ENCODE results near the gene RNF207.

RNF207 gene, protein sequence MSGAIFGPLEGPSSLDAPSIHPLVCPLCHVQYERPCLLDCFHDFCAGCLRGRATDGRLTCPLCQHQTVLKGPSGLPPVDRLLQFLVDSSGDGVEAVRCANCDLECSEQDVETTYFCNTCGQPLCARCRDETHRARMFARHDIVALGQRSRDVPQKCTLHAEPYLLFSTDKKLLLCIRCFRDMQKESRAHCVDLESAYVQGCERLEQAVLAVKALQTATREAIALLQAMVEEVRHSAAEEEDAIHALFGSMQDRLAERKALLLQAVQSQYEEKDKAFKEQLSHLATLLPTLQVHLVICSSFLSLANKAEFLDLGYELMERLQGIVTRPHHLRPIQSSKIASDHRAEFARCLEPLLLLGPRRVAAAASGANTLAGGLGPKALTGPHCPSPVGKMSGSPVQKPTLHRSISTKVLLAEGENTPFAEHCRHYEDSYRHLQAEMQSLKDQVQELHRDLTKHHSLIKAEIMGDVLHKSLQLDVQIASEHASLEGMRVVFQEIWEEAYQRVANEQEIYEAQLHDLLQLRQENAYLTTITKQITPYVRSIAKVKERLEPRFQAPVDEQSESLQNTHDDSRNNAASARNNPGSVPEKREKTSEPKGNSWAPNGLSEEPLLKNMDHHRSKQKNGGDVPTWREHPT

DNA sequence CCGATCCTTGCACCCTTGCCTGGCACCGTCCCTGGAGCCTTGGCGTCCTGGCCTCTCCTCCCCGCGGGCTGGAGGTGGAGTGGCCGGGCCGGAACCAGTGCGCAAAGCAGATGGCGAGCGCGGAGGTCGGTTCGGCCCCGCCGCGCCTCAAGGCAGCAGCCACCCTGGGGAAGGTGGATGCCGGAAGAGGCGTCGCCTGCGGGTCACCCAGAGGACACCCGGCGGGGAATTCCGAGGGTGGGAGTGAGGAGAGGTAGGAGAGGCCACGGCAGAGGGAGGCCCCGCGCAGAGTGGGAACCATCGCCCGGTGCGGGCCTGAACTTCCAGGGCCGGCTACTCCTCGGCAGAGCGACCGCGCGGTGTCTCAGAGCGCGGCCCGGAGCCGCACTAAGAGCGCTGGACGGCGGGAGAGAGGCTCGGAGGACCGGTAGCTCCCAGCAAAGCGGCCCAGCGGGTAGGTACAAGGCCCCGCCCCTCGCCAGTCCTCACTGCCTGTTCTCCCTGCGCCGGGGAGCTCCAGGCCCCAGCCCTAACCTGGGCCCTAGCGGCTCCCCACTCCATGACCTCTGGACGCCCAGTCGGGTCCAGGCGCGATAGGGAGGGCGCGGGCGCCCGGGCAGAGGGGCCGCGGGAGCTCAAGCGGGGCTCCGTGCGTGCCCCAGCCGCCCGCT, at the start of gene RNF207:
Gene RNF207 (plus strand): TSS at position 271 of the 671 bp plus-strand sequence. CDS start 417 bp downstream, outside the sequence.
- no peaks in the 10 kb centered on the region for H3K36me3 ChIP-seq (ENCODE audit: insufficient read depth, low read length)
- no peak within 1 kb of the TSS for H3K4me3 ChIP-seq
- no peak within 1 kb of the TSS for H3K9ac ChIP-seq (ENCODE audit: insufficient read length)
- no peak within 1 kb of the TSS for H3K27ac ChIP-seq
- no peaks in the 10 kb centered on the region for H3K9me3 ChIP-seq (ENCODE audit: low read depth, low read length)
- no peak for DNase-seq (ENCODE audit: low read depth, low spot score)
- TF ChIP-seq FOXP2 (optimal IDR thresholded peaks at IDR 0.05; ENCODE audit: control extremely low read depth, extremely low read length, insufficient read depth): no peak
- no peak for TF ChIP-seq POLR2AphosphoS5 (IDR thresholded peaks at IDR 0.05; ENCODE audit: borderline replicate concordance, low read depth, low read length)
- TF ChIP-seq EZH2 (IDR thresholded peaks at IDR 0.05): no peak

DNA sequence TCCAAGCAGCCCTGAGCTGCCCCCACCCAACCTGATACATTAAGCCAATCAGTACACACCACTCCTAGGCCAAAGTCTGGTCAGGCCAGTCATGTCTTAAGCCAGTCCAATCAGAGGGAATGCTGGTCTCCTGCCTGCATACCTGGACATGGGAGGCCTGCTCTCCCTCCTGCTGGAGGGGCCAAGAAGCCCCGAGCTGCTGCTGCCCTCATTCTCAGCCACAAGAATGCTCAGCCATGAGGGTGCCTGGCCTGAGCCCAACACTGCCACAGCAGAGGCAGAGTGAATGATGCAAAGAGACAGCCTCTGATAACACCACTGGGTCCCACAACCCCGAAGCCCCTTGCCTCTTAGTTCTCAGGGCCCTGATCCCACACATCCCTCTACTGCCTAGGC, 48.8 kb upstream of the RNF207 start:
- Histone ChIP-seq H3K4me3 (no peak overlapping the region), H3K36me3 (ENCODE audit: insufficient read depth, low read length) (no peaks in the 10 kb centered on the region), H3K27ac (no peak overlapping the region), H3K9ac (ENCODE audit: insufficient read length) (no peak overlapping the region), H3K9me3 (ENCODE audit: low read depth, low read length) (no peaks in the 10 kb centered on the region)
- TF ChIP-seq EZH2 (IDR thresholded peaks at IDR 0.05) (no peak), POLR2AphosphoS5 (IDR thresholded peaks at IDR 0.05; ENCODE audit: borderline replicate concordance, low read depth, low read length) (no peak)
- no peak for DNase-seq (ENCODE audit: low read depth, low spot score)

DNA sequence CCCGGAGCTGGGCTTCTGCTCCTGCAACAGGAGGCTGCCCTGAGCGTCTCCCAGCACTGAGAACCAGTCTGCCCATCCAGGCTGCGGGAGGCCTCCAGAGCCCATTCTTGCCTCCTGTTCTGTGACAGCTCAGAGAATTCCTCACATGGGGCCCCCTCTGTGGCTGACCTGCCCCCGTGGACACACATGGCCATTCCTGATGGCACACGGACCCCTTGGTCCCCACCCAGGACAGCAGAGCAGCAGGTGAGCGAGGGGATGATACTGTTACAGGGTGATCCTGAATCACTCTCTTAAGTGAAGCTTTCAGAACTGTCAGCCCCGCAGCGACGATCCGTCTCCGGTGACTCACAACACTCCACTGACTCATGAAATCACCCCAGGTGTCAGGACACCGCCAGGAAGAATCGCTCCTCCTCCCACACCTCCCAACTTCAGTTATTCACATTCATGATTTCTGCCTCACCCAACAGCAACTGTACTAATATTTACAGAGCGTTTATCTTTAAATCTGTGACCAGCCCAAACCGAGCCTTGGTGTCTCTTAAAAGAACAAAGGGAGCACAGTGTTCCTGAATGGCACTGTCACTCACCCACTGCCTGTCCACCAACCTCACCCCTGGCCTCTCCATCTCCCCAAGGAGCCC, 48.3 kb upstream of the RNF207 start:
- no peak for TF ChIP-seq POLR2AphosphoS5 (IDR thresholded peaks at IDR 0.05; ENCODE audit: borderline replicate concordance, low read depth, low read length)
- Histone ChIP-seq H3K27ac (no peak overlapping the region), H3K4me3 (no peak overlapping the region), H3K36me3 (ENCODE audit: insufficient read depth, low read length) (no peaks in the 10 kb centered on the region), H3K9me3 (ENCODE audit: low read depth, low read length) (no peaks in the 10 kb centered on the region), H3K9ac (ENCODE audit: insufficient read length) (no peak overlapping the region)
- no peak for DNase-seq (ENCODE audit: low read depth, low spot score)

DNA sequence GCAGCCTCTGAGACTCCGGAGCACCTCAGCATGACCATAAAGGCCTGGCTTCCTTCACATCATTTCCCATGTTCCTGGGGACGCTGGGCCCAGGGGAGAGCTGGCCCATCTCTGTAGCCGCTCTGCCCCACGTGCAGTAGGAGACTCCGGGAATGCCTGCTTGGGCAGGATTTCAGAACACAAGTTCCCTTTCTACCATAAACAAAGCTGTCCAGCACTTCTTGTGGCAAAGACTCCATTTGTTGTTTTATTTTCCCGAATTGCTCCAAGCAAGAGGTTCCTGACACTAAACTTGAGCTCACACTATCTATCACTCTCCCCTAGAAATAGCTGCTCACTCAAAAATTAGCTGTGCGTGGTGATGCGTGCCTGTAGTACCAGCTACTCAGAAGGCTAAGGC, 47.7 kb upstream of the RNF207 start:
- H3K4me3 ChIP-seq: no peak overlapping the region
- DNase-seq (ENCODE audit: low read depth, low spot score): no peak
- no peaks in the 10 kb centered on the region for H3K9me3 ChIP-seq (ENCODE audit: low read depth, low read length)
- H3K36me3 ChIP-seq (ENCODE audit: insufficient read depth, low read length): no peaks in the 10 kb centered on the region
- H3K27ac ChIP-seq: no peak overlapping the region
- TF ChIP-seq FOXP2 (optimal IDR thresholded peaks at IDR 0.05; ENCODE audit: control extremely low read depth, extremely low read length, insufficient read depth): no peak
- no peak for TF ChIP-seq POLR2AphosphoS5 (IDR thresholded peaks at IDR 0.05; ENCODE audit: borderline replicate concordance, low read depth, low read length)
- no peak overlapping the region for H3K9ac ChIP-seq (ENCODE audit: insufficient read length)

DNA sequence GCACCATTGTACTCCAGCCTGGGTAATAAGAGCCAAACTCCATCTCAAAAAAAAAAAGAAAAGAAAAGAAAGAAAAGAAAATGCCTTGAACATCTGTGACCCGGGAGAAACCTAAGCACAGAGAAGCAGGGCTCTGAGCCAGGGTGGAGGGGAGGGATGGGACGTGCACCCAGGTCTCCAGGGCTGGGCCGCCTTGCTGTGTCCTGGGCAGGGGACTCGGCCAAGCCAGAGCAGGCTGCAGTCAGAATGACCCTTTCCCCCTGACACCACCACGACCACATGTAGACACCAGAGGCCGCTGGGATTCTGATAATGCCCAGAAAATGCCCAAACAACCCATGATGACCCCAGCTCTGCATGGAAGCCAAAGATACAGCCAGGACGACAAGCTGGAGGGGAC, 43.6 kb upstream of the RNF207 start:
- Histone ChIP-seq H3K36me3 (ENCODE audit: insufficient read depth, low read length) (no peaks in the 10 kb centered on the region), H3K4me3 (no peak overlapping the region), H3K9me3 (ENCODE audit: low read depth, low read length) (no peaks in the 10 kb centered on the region), H3K27ac (no peak overlapping the region), H3K9ac (ENCODE audit: insufficient read length) (no peak overlapping the region)
- DNase-seq (ENCODE audit: low read depth, low spot score): no peak
- TF ChIP-seq POLR2AphosphoS5 (IDR thresholded peaks at IDR 0.05; ENCODE audit: borderline replicate concordance, low read depth, low read length): no peak
- TF ChIP-seq FOXP2 (optimal IDR thresholded peaks at IDR 0.05; ENCODE audit: control extremely low read depth, extremely low read length, insufficient read depth): no peak
- TF ChIP-seq EZH2 (IDR thresholded peaks at IDR 0.05): no peak

DNA sequence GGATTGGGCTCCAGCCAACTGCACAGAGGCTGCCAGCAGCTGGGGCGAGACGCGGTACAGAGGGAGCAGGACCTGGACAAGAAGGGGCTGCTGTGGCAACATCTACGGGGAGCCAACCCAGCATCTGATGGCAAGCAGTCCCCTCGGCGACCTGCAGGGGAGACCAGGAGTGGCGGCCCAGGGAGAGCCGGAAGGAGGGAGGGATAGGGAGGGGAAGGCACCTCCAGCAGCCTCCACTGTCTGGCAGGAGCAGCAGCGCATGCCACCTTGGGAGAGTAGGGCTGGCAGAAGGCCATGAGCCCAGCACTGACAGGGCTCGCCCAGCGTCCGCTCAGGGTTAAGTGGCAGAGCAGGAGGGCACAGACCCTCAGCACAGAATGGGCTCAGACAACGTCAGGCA, 43.1 kb upstream of the RNF207 start:
- Histone ChIP-seq H3K27ac (no peak overlapping the region), H3K9me3 (ENCODE audit: low read depth, low read length) (no peaks in the 10 kb centered on the region), H3K4me3 (no peak overlapping the region), H3K9ac (ENCODE audit: insufficient read length) (no peak overlapping the region), H3K36me3 (ENCODE audit: insufficient read depth, low read length) (no peaks in the 10 kb centered on the region)
- TF ChIP-seq POLR2AphosphoS5 (IDR thresholded peaks at IDR 0.05; ENCODE audit: borderline replicate concordance, low read depth, low read length): no peak
- TF ChIP-seq FOXP2 (optimal IDR thresholded peaks at IDR 0.05; ENCODE audit: control extremely low read depth, extremely low read length, insufficient read depth): no peak
- TF ChIP-seq EZH2 (IDR thresholded peaks at IDR 0.05): no peak
- no peak for DNase-seq (ENCODE audit: low read depth, low spot score)

DNA sequence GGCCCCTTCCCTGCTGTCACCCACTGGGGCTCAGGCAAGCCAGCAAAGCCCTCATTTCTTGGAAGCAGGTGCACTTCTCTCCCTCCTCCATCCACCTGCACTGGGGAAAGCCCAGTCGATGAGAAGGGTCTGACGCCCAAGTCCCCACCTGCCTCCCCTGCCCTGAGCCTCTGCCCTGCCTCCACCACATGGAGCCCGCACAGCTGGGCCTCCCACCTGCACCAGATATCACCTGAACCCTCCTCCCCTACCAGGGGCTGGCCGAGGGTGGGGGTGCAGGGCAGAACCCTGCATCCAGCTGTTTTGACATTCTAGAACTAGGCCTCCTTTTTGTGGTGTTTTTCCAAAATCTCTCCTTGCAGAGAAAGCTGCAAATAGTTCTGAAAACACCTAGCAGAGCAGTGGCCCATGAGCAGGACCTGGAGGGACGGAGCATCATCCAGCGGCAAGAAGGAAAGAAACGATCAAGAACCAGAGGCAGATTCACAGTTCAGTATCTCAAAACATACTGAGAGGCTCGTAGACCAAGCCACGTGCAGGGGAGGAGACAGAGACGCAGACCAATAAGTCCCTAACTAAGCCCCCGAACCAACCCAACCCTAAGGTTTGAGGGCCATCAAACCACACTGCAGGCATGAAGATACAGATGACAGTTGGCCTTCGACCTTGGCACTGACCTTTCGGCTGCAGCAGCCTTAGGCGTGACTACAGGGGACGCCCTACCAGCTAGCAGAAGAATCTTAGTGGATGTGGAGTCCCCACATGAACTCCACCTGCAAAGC, 42.5 kb upstream of the RNF207 start:
- H3K36me3 ChIP-seq (ENCODE audit: insufficient read depth, low read length): no peaks in the 10 kb centered on the region
- no peak overlapping the region for H3K4me3 ChIP-seq
- TF ChIP-seq EZH2 (IDR thresholded peaks at IDR 0.05) (no peak), FOXP2 (optimal IDR thresholded peaks at IDR 0.05; ENCODE audit: control extremely low read depth, extremely low read length, insufficient read depth) (no peak), POLR2AphosphoS5 (IDR thresholded peaks at IDR 0.05; ENCODE audit: borderline replicate concordance, low read depth, low read length) (no peak)
- no peak for DNase-seq (ENCODE audit: low read depth, low spot score)
- H3K9me3 ChIP-seq (ENCODE audit: low read depth, low read length): no peaks in the 10 kb centered on the region
- H3K27ac ChIP-seq: no peak overlapping the region
- H3K9ac ChIP-seq (ENCODE audit: insufficient read length): no peak overlapping the region
